HG03469 (cell line): ENCODE measurements around the gene GCN1.
A peak's percentile ranks its signal among the peaks of the same experiment; 100 is the strongest.

ENCODE experiments used
- ATAC-seq: cut with Tn5 transposase; IDR thresholded peaks from one replicate; pipeline ENCODE4 v1.9.1; 2021; ENCODE audit warnings: mild to moderate bottlenecking, moderate library complexity, moderate number of reproducible peaks; ENCODE audit not compliant: unreplicated experiment

GCN1 gene

GRCh38 chr12:120155072-120155471 is 39.4 kb downstream of the GCN1 start:
- no peak for ATAC-seq

GRCh38 chr12:120150919-120151525 is 43.5 kb downstream of the GCN1 start:
- no peak for ATAC-seq

DNA sequence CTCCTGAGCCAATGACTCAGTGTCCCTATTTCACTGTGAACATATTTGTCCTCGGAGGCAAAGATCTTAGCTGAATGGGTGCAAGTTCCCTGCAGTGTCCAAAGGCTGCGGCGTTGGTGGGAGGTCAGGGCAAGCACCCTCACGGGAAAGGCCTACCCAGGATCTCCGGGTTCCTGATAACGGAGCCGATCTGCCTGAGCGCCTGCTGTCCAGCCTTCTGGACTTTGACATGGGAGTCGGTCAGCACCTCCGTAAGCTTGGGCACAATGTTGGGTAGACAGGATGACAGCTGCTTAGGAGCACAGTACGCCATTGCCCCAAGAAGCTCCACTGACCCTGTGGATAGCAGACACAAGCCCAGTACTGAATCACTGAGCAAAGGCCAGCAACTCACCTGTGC is 46.5 kb downstream of the GCN1 start:
- ATAC-seq: no peak

GRCh38 chr12:120145164-120145563 is 49.4 kb downstream of the GCN1 start:
- ATAC-seq: no peak

DNA sequence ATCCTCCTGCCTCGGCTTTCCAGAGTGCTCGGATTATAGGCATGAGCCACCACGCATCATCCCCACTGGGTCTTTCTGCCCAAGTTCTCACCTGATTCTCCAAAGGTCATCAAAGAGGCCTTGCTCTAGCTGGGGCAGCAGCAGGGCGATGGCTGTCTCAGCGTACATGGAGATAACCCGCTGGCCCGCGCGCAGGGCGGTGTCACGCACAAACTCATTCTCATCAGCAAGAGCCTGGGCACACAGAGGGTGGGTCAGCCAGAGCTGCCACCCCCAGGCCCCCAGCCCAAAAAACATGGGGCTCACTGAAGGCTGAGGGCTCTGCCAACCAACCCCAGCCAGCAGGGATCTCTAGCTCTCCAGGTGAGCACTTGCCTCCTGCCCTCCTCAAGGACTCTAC is 50.3 kb downstream of the GCN1 start:
- ATAC-seq: no peak

GRCh38 chr12:120142231-120142877 is 52.2 kb downstream of the GCN1 start:
- ATAC-seq: no peak

- no peak for ATAC-seq
Observed at GRCh38 chr12:120141336-120141735, 53.2 kb downstream of the GCN1 start.

DNA sequence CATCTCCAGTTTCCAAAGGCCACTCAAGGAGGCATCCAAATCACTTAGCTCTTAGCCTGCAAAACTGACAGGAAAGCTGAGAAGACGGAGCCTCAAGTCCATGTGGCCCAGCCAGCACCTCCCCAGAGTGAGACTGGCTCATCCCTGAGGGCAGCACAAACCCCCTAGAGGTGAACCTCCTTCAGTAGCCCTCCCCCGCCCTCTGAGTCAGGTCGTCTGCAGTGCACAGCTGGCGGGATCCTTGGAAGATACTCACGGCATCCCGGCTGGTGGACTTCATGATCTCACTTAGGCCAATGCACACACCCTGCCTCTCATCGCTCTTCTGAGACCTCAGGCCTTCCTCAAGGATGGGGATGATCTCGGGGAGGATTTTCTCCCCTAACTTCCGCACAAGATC is 53.9 kb downstream of the GCN1 start:
- no peak for ATAC-seq

DNA sequence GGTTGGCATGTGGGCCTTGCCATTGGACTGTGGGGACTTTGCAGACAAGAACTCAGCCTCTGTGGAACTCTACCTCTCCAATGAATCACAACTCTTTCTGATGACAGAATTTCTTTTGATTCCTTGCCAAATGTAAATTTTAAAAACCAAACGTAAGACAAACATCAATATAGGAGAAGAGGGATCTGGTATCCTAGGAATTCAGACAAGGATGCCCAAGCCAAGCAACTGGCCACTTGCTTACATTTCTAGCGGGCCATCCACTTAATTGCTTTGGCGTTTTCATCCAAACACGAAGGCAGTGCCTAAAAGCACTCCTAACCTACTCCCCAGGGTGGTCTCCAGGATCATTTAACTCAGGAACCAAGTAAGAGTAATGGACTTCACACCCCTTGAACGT is 54.6 kb downstream of the GCN1 start:
- ATAC-seq: no peak

DNA sequence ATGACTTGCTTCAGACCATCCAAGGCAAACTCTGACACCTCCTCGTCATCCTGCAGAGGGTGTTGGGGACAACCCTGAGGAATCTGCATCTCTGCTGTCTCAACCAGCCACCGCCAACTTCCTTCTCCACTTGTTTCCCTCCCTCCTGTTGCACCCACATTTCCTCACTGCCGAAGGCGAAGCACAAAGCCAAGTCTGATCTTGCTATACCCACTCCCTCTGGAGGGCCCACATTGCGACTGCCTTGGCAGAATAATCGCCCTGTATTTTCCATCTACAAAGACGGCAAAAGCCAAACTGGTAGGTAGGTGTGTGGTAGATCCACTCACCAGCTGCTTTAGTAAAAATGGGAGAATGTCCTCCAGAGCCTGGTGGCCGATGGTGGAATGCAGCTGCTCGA is 56.1 kb downstream of the GCN1 start:
- ATAC-seq: no peak

GRCh38 chr12:120137833-120138232 is 56.7 kb downstream of the GCN1 start:
- ATAC-seq: no peak

GRCh38 chr12:120136093-120136770 is 58.3 kb downstream of the GCN1 start:
- ATAC-seq: no peak

DNA sequence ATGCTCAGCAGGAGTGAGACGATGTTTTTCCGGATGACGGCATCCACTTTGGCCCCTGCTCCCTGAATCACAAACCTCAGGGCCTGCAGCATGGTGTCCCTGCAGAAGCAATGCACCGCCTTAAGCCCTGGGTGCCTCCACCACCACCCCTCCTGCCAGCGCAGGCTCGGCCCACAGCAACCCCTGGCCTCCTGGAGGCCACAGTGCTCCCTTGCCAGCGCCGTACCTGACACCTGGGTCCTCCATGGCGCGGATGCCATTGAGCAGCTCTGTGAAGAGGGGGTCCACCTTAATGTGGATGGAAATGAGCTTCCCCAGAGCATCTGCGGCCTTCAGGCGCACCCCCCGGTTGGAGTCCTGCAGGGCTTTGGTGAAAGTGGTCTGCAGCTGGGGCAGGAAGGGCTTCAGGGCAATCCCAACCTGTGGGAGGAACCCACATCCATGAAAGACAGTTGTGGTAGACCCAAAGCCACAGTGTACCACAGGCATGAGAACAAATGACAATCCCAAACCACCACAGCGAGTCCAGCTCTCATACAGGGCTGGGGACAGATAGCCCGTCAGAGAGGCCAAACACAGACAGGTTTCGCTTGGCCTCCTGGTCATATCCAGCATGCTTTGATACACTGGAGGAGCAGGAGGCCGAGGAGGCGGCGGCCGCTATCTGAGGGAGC is 60.1 kb downstream of the GCN1 start:
- ATAC-seq: no peak

DNA sequence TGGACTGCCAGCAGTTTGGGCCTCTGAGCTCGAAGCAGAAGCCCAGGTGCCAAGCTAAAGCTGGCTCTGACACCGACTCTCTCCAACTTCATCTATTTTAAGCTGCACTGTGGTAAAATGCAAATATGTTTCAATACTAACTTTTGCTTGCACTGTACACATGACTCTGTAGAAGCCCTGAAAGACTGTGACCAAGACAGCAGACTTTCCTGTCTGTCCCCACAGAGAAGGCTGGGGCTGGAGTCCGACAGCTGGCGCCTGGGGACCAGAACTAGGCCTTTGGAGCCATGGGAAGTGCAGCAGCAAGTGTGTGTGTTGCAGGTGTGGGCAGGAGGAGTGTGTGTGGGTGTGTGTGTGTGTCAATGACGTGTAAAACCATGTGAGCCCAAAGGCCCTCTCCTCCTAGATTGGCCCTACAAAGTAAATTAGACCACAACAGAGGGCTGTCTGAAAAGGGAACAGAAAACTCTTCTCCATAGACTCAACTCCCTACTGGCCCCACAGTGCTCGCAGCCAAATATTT is 61.6 kb downstream of the GCN1 start:
- ATAC-seq: peak; percentile 82

DNA sequence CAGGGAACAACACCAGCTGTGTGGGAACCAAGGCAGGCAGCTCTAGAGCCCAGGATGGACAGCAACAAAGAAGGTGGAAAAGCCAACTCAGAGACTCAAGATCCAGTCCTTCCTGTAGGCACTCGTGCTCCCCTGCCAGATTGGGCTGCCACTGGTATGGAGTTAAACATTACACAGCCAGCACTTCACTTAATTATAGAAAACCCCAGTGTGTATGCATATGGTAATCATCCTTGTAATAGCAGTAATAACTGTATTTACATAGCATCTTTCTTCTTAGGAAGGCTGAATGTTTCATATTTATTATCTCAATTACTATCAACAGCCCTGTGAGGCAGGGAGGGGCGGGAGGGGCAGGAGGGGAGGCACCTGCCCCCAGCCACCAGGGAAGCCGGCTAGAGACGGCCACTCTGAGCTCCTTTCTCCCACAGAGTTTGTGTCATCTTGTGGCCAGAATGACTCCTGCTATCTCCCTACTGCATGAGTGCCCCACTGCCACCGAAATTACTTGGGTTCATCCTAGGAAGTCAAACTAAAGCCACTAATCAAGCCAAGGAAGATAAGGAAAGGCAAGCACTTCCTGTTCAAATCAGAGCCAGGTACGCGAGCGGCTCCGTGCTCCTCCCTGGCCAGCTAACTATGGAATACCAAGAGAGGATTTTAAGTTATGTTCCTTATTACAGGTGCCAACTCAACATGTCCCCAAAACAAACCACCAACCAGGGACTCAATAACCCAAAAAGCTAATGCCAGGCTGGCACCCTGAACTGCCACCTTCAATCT is 62.3 kb downstream of the GCN1 start:
- ATAC-seq: no peak

- ATAC-seq: no peak
Observed at GRCh38 chr12:120131116-120131515, 63.4 kb downstream of the GCN1 start.

DNA sequence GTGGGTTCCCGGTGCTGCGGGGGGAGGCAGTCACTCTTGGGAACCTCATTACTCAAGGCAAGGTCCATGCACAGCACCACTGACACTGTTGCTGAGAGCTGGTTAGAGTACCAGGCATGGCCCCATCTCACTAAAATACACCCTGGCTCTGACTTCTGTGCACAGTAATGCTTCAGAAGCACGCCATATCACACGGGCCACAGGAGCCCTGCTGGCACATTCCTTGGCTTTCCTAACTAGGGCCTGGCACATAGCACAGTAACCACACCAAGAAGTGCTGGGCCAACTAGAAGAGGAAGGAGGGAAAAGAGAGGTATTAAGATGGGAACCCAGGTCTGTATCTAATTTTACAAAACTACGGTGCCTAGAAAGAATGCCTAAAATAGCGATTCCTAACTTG is 64.5 kb downstream of the GCN1 start:
- no peak for ATAC-seq

DNA sequence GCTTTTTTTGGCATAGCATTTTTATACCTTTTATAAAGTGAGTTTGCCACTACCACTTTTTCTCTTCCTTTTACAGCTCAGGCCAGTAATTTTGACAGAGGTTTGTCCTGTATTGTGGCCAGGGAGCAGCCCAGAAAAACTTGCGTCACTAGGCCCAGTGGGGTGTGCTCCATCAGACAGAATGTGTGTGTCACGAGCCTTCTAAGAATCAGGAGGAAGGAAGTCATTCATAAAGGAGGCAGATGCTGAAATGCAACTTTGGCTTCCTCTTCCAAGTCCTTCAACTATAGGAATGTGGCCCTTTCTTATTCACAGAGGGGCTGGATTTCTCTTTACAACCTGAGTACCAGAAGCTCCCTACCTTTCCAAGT is 67.9 kb downstream of the GCN1 start:
- no peak for ATAC-seq

DNA sequence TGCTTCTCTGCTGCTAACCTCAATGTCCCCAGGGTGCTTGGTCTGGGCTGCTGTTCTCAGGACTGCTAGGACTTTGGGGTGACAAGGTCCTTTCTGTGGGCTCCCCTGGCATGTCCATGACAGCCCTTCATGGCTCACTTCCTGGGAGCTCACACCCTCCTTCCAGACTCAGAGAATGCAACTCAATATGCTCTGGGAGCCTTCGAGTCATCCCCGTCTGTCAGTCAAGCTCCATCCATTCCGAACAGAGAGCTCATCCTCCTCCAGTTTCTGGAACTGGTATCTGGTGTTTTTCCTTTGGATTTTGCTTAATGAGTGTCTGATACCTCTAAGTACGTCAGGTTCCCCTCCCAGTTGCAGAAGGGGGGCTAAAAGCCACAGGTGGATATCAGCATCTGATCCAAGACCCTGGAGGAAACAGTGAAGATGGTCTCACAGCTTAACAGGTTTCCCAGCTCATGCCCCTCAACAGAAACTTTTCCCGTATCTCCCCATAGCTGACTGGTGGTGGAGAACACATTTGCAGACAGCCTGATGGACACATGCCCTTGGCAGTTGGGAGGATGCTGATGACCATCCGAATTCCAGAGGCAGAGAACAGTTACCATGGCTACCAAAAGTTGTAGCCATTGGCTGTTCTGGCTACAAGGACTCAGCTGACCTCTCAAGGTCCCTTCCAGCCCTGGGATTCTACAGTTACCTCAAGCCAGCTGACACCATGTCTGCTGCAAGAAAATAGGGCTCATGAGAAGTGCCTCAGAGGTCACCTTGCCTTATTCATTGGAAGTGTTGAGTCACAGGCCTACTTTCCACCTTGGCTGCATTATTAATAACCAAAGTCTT is 68.5 kb downstream of the GCN1 start:
- no peak for ATAC-seq

- no peak for ATAC-seq
Observed at GRCh38 chr12:120125029-120125428, 69.5 kb downstream of the GCN1 start.
